Liver (tissue), 9 donors: ENCODE data around the gene CUBN. TPM values are rescaled to one million over a fixed set of nuclear protein-coding genes. Genes with fewer than 3 reads are reported as not detected.

Experiments used
- DNase-seq: peaks from one replicate; pipeline ENCODE4 v3.0.0-alpha.2; 2017; ENCODE audit warnings: low spot score
- H3K27ac ChIP-seq, 2 donors: one replicate each; pipeline ENCODE4 v1.7.0; 2013; ENCODE audit warnings: inconsistent platforms in 2 of 2, low read length in 2 of 2, control low read depth in 1 of 2, low read depth in 1 of 2, mild to moderate bottlenecking in 1 of 2
- H3K27me3 ChIP-seq, 4 donors: one replicate each; pipeline versions ENCODE4 v1.6.1 to v1.7.0; 2013; ENCODE audit warnings: low read length in 3 of 4, inconsistent platforms in 1 of 4, mild to moderate bottlenecking in 1 of 4, moderate library complexity in 1 of 4; ENCODE audit not compliant: control insufficient read depth in 4 of 4, insufficient read depth in 4 of 4
- H3K36me3 ChIP-seq, 4 donors: one replicate each; pipeline versions ENCODE4 v1.6.1 to v1.7.0; 2013; ENCODE audit warnings: low read length in 3 of 4, mild to moderate bottlenecking in 3 of 4, low read depth in 1 of 4, moderate library complexity in 1 of 4; ENCODE audit not compliant: control insufficient read depth in 4 of 4, insufficient read depth in 3 of 4
- H3K4me1 ChIP-seq, 4 donors: one replicate each; pipeline versions ENCODE4 v1.6.1 to v1.7.0; 2013; ENCODE audit warnings: low read length in 3 of 4, mild to moderate bottlenecking in 3 of 4, moderate library complexity in 1 of 4; ENCODE audit not compliant: control insufficient read depth in 4 of 4, insufficient read depth in 4 of 4
- H3K4me3 ChIP-seq, 3 donors: one replicate each; pipeline versions ENCODE4 v1.6.1 to v1.7.0; 2013; ENCODE audit warnings: low read length in 3 of 3, control low read depth in 1 of 3, low read depth in 1 of 3, mild to moderate bottlenecking in 1 of 3
- H3K9ac ChIP-seq, 2 donors: one replicate each; pipeline ENCODE4 v1.7.0; 2013; ENCODE audit warnings: low read length in 2 of 2, mild to moderate bottlenecking in 2 of 2, moderate library complexity in 2 of 2, control low read depth in 1 of 2, low read depth in 1 of 2
- H3K9me3 ChIP-seq, 4 donors: one replicate each; pipeline versions ENCODE4 v1.6.1 to v1.7.0; 2013; ENCODE audit warnings: low read length in 3 of 4; ENCODE audit not compliant: control insufficient read depth in 4 of 4
- ATF3 ChIP-seq: IDR thresholded peaks from 2 replicates; pipeline ENCODE4 v1.6.1; 2016; ENCODE audit warnings: antibody characterized with exemption
- CTCF ChIP-seq: fragments of 150-350 bp; IDR thresholded peaks from 2 replicates; pipeline ENCODE4 v1.5.1; 2017; ENCODE audit warnings: improper control_type of control experiment, low read depth, low read length; ENCODE audit not compliant: missing input control
- FOXA2 ChIP-seq: IDR thresholded peaks from 2 replicates; pipeline ENCODE4 v1.6.1; 2016; ENCODE audit warnings: antibody characterized with exemption
- GABPA ChIP-seq, 2 donors: IDR thresholded peaks in 1 of 2; conservative IDR thresholded peaks in 1 of 2; 2 replicates each; pipeline ENCODE4 v1.6.1; 2016; ENCODE audit warnings: antibody characterized with exemption in 2 of 2, mild to moderate bottlenecking in 1 of 2, moderate library complexity in 1 of 2
- HNF4A ChIP-seq, 2 donors: conservative IDR thresholded peaks; 2 replicates each; pipeline ENCODE4 v1.6.1; 2016; ENCODE audit warnings: antibody characterized with exemption in 2 of 2, mild to moderate bottlenecking in 2 of 2
- NR2F2 ChIP-seq: IDR thresholded peaks from 2 replicates; pipeline ENCODE4 v1.6.1; 2016; ENCODE audit warnings: antibody characterized with exemption
- RAD21 ChIP-seq, 2 donors: IDR thresholded peaks; 2 replicates each; pipeline ENCODE4 v1.6.1; 2016; ENCODE audit warnings: antibody characterized with exemption in 2 of 2, mild to moderate bottlenecking in 2 of 2
- RXRA ChIP-seq, 2 donors: IDR thresholded peaks; 2 replicates each; pipeline ENCODE4 v1.6.1; 2017 to 2018; ENCODE audit warnings: antibody characterized with exemption in 2 of 2, mild to moderate bottlenecking in 1 of 2
- SP1 ChIP-seq: IDR thresholded peaks from 2 replicates; pipeline ENCODE4 v1.6.1; 2018; ENCODE audit warnings: antibody characterized with exemption, mild to moderate bottlenecking
- YY1 ChIP-seq: IDR thresholded peaks from 2 replicates; pipeline ENCODE4 v1.6.1; 2016; ENCODE audit warnings: antibody characterized with exemption, mild to moderate bottlenecking
- ZBTB33 ChIP-seq: IDR thresholded peaks from 2 replicates; pipeline ENCODE4 v1.6.1; 2016; ENCODE audit warnings: antibody characterized with exemption
- WGBS: extraction: QIAGEN DNeasy Blood & Tissue Kit; methylation state at CpG from one replicate; pipeline ENCODE4 v1.1.7; 2013; 5-methylcytosine and 5-hydroxymethylcytosine counted together
- polyA plus RNA-seq, 2 donors: library from polyadenylated mRNA; stranded (reverse) in 1 of 2; unstranded in 1 of 2; fragments of 200-250 nt in 1 of 2; fragments of >200 nt in 1 of 2; fragmentation: Nextera tagmentation in 1 of 2; extraction: Ambion mirVana in 1 of 2; gene quantifications; one replicate each; pipeline versions ENCODE4 v1.2.1 to v1.2.3, GENCODE V29; 2013 to 2015
- total RNA-seq, 2 donors: library from RNA; depleted of rRNA; stranded (reverse); fragments of >200 nt; gene quantifications; one replicate each; pipeline ENCODE4 v1.2.3, GENCODE V29; 2014
- TF ChIP-seq, protein P1 (sequence below): IDR thresholded peaks from 2 replicates; pipeline ENCODE4 v1.6.1; 2016; ENCODE audit warnings: antibody characterized with exemption, mild to moderate bottlenecking
- donor health status: healthy.
- donor health status: healthy.
- donor health status: healthy.
- donor health status: healthy.
- donor health status: healthy.

CUBN gene
- total and polyA plus RNA-seq, 4 donors: 0.01 to 0.67 (median 0.30) TPM

DNA sequence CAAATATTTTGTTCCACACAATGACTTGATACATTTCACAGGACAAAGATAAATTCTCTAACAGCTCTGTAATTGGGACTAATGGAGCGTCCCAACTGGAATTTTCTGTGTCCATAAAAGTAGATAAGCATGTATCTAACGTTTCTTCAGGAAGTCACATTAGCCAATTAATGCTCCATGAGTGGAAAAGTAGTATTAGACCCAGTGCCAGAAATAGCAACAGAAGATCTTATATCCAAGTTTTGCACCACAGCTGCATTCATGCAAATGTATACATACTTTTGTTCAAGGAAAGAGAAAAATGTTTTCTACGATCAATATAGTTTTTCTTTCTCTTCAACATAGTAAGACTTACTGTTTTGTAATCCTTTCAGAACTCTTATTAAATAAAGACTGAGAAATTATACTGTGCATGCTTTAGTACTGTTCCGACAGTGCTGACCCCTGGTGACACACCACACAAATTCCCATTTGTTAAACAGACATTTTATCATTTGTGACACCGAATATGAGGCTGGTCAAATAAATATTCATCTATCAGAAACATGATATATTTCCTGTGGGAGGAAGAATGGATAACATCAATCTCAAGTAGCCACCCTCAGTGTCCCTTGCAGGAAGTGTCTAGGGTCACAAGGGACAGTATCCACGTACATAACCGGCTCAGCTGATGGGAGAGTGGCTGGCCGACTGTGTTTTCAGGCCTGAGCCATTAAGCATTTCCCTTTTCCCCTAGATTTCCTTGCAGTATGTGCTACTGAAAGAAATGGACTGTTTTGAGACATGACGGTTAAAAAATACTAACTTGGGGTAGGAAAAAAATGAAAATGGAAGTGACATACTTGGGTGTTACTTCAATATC, 210.3 kb downstream of the CUBN start:
- no peak for DNase-seq
- H3K9me3 ChIP-seq: no peaks in the 10 kb centered on the region
- no peaks in the 10 kb centered on the region for H3K27me3 ChIP-seq
- no peak overlapping the region for H3K27ac ChIP-seq
- 75% methylated on average over 9 of the region's 9 CpGs for WGBS
- no peaks in the 10 kb centered on the region for H3K4me1 ChIP-seq
- H3K4me3 ChIP-seq: no peak overlapping the region
- peak; percentile 42 for TF ChIP-seq NR2F2
- no peak for TF ChIP-seq YY1
- no peak overlapping the region for H3K9ac ChIP-seq
- no peaks in the 10 kb centered on the region for H3K36me3 ChIP-seq

- TF ChIP-seq GABPA (IDR thresholded peaks at IDR 0.05 in 1 of 2, conservative IDR thresholded peaks at IDR 0.05 in 1 of 2) (no peak), SP1 (no peak), ZBTB33 (no peak), RXRA (IDR thresholded peaks at IDR 0.05) (no peak), ATF3 (no peak), FOXA2 (no peak), CTCF (no peak), RAD21 (IDR thresholded peaks at IDR 0.05) (no peak), HNF4A (conservative IDR thresholded peaks at IDR 0.05) (no peak)
- TF ChIP-seq, protein P1, sequence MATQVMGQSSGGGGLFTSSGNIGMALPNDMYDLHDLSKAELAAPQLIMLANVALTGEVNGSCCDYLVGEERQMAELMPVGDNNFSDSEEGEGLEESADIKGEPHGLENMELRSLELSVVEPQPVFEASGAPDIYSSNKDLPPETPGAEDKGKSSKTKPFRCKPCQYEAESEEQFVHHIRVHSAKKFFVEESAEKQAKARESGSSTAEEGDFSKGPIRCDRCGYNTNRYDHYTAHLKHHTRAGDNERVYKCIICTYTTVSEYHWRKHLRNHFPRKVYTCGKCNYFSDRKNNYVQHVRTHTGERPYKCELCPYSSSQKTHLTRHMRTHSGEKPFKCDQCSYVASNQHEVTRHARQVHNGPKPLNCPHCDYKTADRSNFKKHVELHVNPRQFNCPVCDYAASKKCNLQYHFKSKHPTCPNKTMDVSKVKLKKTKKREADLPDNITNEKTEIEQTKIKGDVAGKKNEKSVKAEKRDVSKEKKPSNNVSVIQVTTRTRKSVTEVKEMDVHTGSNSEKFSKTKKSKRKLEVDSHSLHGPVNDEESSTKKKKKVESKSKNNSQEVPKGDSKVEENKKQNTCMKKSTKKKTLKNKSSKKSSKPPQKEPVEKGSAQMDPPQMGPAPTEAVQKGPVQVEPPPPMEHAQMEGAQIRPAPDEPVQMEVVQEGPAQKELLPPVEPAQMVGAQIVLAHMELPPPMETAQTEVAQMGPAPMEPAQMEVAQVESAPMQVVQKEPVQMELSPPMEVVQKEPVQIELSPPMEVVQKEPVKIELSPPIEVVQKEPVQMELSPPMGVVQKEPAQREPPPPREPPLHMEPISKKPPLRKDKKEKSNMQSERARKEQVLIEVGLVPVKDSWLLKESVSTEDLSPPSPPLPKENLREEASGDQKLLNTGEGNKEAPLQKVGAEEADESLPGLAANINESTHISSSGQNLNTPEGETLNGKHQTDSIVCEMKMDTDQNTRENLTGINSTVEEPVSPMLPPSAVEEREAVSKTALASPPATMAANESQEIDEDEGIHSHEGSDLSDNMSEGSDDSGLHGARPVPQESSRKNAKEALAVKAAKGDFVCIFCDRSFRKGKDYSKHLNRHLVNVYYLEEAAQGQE: no peak
- Histone ChIP-seq H3K9me3 (no peaks in the 10 kb centered on the region), H3K9ac (no peak overlapping the region), H3K27me3 (no peaks in the 10 kb centered on the region), H3K27ac (no peak overlapping the region), H3K36me3 (no peaks in the 10 kb centered on the region), H3K4me1 (no peaks in the 10 kb centered on the region), H3K4me3 (no peak overlapping the region)
- DNase-seq: no peak
- 85% methylated on average over 6 of the region's 6 CpGs for WGBS
Observed at GRCh38 chr10:16916496-16916895, 213.1 kb downstream of the CUBN start.
